ENCODE data around the gene UBA7. TPM values are rescaled to one million over a fixed set of nuclear protein-coding genes. Genes with fewer than 3 reads are reported as not detected.

The UBA7 gene
- total RNA-seq, 2 donors from 2014 or later, result 1.0 to 3.4 TPM

- H3K4me1 Mint-ChIP-seq, result no peaks in the 10 kb centered on the region
- H3K9ac ChIP-seq (ENCODE audit: extremely low read depth, low read length, poor library complexity, severe bottlenecking), result no peak overlapping the region
These were observed 22.9 kb downstream of the UBA7 start for GRCh38 chr3:49790626-49791411.

DNA sequence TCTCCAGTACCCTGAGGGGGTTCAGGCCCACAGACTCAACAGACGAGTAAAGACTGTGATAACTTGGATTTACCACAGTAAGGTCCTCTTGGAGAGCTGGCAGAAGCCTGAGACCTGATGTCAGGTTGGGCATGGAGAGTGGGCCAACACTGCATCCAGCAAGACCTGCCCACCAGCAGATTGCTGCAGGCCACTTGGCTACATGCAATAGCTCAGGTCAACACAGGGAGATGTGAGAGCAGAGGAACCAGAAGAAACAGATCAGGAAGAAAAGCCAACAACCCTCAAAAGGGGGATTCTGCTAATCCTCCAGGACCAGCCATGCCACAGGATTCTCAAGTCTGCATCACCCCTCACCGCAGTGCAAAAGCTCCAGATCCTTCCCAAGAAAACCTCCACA lies 25.7 kb downstream of the UBA7 start:
- H3K4me1 Mint-ChIP-seq, result peaks cover 4% of the 10 kb centered on the region
- peaks cover 10% of the 10 kb centered on the region for H3K36me3 Mint-ChIP-seq (ENCODE audit: low read depth)
- H3K27ac ChIP-seq (ENCODE audit: low read depth, low read length), result no peak overlapping the region
- no peaks in the 10 kb centered on the region for H3K4me1 ChIP-seq (ENCODE audit: control insufficient read depth, insufficient read depth, low read length)
- H3K27me3 ChIP-seq (ENCODE audit: control insufficient read depth, insufficient read depth, low read length, poor library complexity, severe bottlenecking), result no peaks in the 10 kb centered on the region
- no peak overlapping the region for H3K4me3 Mint-ChIP-seq
- H3K9me3 ChIP-seq (ENCODE audit: control insufficient read depth, low read length), result no peaks in the 10 kb centered on the region
- no peak for DNase-seq
- peaks cover 8% of the 10 kb centered on the region for H3K27me3 Mint-ChIP-seq (ENCODE audit: insufficient read depth)
- H3K9me3 Mint-ChIP-seq, result no peaks in the 10 kb centered on the region
- no peak overlapping the region for H3K4me3 ChIP-seq (ENCODE audit: low read length)
- WGBS, 2 experiments (ENCODE audit: insufficient coverage in 1 of 2, insufficient read length in 1 of 2), result 93 to 100% methylated on average over 1 to 2 of the region's 2 CpGs
- TF ChIP-seq, protein P1, sequence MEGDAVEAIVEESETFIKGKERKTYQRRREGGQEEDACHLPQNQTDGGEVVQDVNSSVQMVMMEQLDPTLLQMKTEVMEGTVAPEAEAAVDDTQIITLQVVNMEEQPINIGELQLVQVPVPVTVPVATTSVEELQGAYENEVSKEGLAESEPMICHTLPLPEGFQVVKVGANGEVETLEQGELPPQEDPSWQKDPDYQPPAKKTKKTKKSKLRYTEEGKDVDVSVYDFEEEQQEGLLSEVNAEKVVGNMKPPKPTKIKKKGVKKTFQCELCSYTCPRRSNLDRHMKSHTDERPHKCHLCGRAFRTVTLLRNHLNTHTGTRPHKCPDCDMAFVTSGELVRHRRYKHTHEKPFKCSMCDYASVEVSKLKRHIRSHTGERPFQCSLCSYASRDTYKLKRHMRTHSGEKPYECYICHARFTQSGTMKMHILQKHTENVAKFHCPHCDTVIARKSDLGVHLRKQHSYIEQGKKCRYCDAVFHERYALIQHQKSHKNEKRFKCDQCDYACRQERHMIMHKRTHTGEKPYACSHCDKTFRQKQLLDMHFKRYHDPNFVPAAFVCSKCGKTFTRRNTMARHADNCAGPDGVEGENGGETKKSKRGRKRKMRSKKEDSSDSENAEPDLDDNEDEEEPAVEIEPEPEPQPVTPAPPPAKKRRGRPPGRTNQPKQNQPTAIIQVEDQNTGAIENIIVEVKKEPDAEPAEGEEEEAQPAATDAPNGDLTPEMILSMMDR (conservative IDR thresholded peaks at IDR 0.05), result no peak
- H3K27ac Mint-ChIP-seq, result no peak overlapping the region
- H3K9ac ChIP-seq (ENCODE audit: extremely low read depth, low read length, poor library complexity, severe bottlenecking), result no peak overlapping the region
- H3K36me3 ChIP-seq (ENCODE audit: control insufficient read depth, insufficient read depth, low read length), result peaks cover 9% of the 10 kb centered on the region

More at GRCh38 chr3:49790626-49791411, 22.9 kb downstream of the UBA7 start:
- H3K27me3 Mint-ChIP-seq (ENCODE audit: insufficient read depth), result peaks cover 8% of the 10 kb centered on the region
- H3K36me3 Mint-ChIP-seq (ENCODE audit: low read depth), result no peaks in the 10 kb centered on the region
- 78 to 81% methylated on average over 3 to 8 of the region's 9 CpGs for WGBS, 2 experiments (ENCODE audit: insufficient coverage in 1 of 2, insufficient read length in 1 of 2)
- Histone ChIP-seq H3K27me3 (ENCODE audit: control insufficient read depth, insufficient read depth, low read length, poor library complexity, severe bottlenecking) (no peaks in the 10 kb centered on the region), H3K4me3 (ENCODE audit: low read length) (no peak overlapping the region), H3K9me3 (ENCODE audit: control insufficient read depth, low read length) (no peaks in the 10 kb centered on the region), H3K4me1 (ENCODE audit: control insufficient read depth, insufficient read depth, low read length) (no peaks in the 10 kb centered on the region), H3K36me3 (ENCODE audit: control insufficient read depth, insufficient read depth, low read length) (no peaks in the 10 kb centered on the region), H3K27ac (ENCODE audit: low read depth, low read length) (peak overlapping the region; percentile 41)
- TF ChIP-seq, protein P1 (conservative IDR thresholded peaks at IDR 0.05), result no peak
- no peaks in the 10 kb centered on the region for H3K9me3 Mint-ChIP-seq
- DNase-seq, result peak; percentile 38
- H3K27ac Mint-ChIP-seq, result no peak overlapping the region
- no peak overlapping the region for H3K4me3 Mint-ChIP-seq

DNA sequence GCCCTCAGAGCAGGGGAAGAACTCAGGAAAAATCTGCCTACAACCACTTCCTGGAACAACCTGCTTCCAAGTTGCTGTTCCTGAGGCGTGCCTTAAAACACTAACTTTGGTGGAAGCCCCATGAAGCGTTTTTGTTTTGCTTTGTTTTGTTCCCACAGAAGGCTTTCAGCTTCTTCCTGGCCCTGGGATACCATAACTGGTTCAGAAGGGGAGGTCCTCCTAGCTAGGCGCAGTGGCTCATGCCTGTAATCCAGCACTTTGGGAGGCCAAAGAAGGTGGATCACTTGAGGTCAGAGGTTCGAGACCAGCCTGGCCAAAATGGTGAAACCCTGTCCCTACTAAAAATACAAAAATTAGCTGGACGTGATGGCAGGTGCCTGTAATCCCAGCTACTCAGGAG lies 26.2 kb downstream of the UBA7 start:
- Mint-ChIP-seq H3K4me3 (no peak overlapping the region), H3K36me3 (ENCODE audit: low read depth) (peaks cover 10% of the 10 kb centered on the region), H3K9me3 (no peaks in the 10 kb centered on the region), H3K27me3 (ENCODE audit: insufficient read depth) (peaks cover 6% of the 10 kb centered on the region), H3K4me1 (peaks cover 4% of the 10 kb centered on the region), H3K27ac (no peak overlapping the region)
- no peaks in the 10 kb centered on the region for H3K9me3 ChIP-seq (ENCODE audit: control insufficient read depth, low read length)
- H3K27me3 ChIP-seq (ENCODE audit: control insufficient read depth, insufficient read depth, low read length, poor library complexity, severe bottlenecking), result no peaks in the 10 kb centered on the region
- no peak overlapping the region for H3K27ac ChIP-seq (ENCODE audit: low read depth, low read length)
- H3K4me3 ChIP-seq (ENCODE audit: low read length), result no peak overlapping the region
- H3K4me1 ChIP-seq (ENCODE audit: control insufficient read depth, insufficient read depth, low read length), result no peaks in the 10 kb centered on the region
- TF ChIP-seq, protein P1 (conservative IDR thresholded peaks at IDR 0.05), result no peak
- H3K9ac ChIP-seq (ENCODE audit: extremely low read depth, low read length, poor library complexity, severe bottlenecking), result no peak overlapping the region
- DNase-seq, result no peak
- 92% methylated on average over 5 of the region's 5 CpGs for WGBS, 2 experiments (ENCODE audit: insufficient coverage in 1 of 2, insufficient read length in 1 of 2)
- peaks cover 11% of the 10 kb centered on the region for H3K36me3 ChIP-seq (ENCODE audit: control insufficient read depth, insufficient read depth, low read length)

All from endodermal cell (in vitro differentiated cells).